Activated B cell treated with CpG ODN at 0.5 μM for 24 hours (primary cell): ENCODE results near the gene OR51M1. TPM values are rescaled to one million over a fixed set of nuclear protein-coding genes. Genes with fewer than 3 reads are reported as not detected.

ENCODE experiments used
- ATAC-seq: fragments of 200-7000 bp; cut with Tn5 transposase; one replicate; pipeline ENCODE4 v1.10.0; 2021; ENCODE audit warnings: low read depth, mild to moderate bottlenecking, moderate library complexity
- CTCF ChIA-PET: fragments of 350-600 bp; sonication (Branson Sonifier 250); formaldehyde crosslinking; loops from one replicate; lab custom pipeline; 2021; ENCODE audit warnings: antibody characterized with exemption; lab: Charles Lee
- POLR2A ChIA-PET: fragments of 350-600 bp; sonication (Branson Sonifier 250); formaldehyde crosslinking; loops from one replicate; lab custom pipeline; 2021; ENCODE audit warnings: antibody characterized with exemption; lab: Charles Lee
- DNase-seq: peaks from one replicate; pipeline ENCODE4 v3.0.0; 2022
- H3K27ac Mint-ChIP-seq: one replicate; pipeline ENCODE4 v1.8.0; 2020; ENCODE audit warnings: mixed read lengths
- H3K27me3 Mint-ChIP-seq: one replicate; pipeline ENCODE4 v1.8.0; 2021; ENCODE audit warnings: mixed read lengths
- H3K36me3 Mint-ChIP-seq: one replicate; pipeline ENCODE4 v1.8.0; 2021; ENCODE audit warnings: low read depth, mixed read lengths
- H3K4me1 Mint-ChIP-seq: one replicate; pipeline ENCODE4 v1.8.0; 2021; ENCODE audit warnings: mixed read lengths
- H3K4me3 Mint-ChIP-seq: one replicate; pipeline ENCODE4 v1.8.0; 2020; ENCODE audit warnings: mild to moderate bottlenecking, mixed read lengths
- H3K9me3 Mint-ChIP-seq: one replicate; pipeline ENCODE4 v1.8.0; 2020; ENCODE audit warnings: mixed read lengths
- intact Hi-C: fragments of 100-400 bp; cut with micrococcal nuclease; formaldehyde crosslinking; loops from one replicate; pipeline ENCODE4 v1.15.1; 2024
- total RNA-seq: library from RNA; stranded (reverse); gene quantifications from 2 replicates; pipeline ENCODE4 v1.2.3, GENCODE V29; 2022
- TF ChIP-seq, protein P1 (sequence below): fragments of 200-600 bp; IDR thresholded peaks from one replicate; pipeline ENCODE4 v1.8.0; 2022; ENCODE audit warnings: antibody characterized with exemption, mild to moderate bottlenecking

Gene OR51M1
- total RNA-seq, 1 donor from 2014 or later = not detected

DNA sequence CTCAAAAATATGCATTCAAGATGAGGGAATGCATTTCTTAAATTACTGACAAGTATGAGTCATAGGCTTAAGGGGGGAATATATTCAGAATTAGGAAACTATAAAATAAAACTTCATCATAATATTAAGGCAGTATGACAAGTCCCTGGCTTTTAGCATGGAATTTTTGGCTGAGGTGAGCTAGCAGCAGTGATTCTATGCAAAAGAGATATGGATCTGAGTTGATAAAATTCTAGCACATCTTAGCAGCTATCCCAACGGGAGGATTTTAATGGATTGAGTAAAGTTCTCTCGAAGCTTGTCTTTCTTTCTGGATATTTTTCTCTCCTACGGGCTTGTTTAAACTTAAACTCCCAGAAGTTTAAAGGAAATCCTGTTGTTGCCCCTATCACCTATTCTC, 39.5 kb downstream of the OR51M1 start:
- intact Hi-C loops = no loop called here
- DNase-seq (no peak), ATAC-seq (no peak)
- H3K27me3 Mint-ChIP-seq = peaks cover 15% of the 10 kb centered on the region
- no peak overlapping the region for H3K4me3 Mint-ChIP-seq
- CTCF ChIA-PET = no interaction called here
- no peaks in the 10 kb centered on the region for H3K4me1 Mint-ChIP-seq
- no peak overlapping the region for H3K27ac Mint-ChIP-seq
- POLR2A ChIA-PET = no interaction called here
- TF ChIP-seq, protein P1, sequence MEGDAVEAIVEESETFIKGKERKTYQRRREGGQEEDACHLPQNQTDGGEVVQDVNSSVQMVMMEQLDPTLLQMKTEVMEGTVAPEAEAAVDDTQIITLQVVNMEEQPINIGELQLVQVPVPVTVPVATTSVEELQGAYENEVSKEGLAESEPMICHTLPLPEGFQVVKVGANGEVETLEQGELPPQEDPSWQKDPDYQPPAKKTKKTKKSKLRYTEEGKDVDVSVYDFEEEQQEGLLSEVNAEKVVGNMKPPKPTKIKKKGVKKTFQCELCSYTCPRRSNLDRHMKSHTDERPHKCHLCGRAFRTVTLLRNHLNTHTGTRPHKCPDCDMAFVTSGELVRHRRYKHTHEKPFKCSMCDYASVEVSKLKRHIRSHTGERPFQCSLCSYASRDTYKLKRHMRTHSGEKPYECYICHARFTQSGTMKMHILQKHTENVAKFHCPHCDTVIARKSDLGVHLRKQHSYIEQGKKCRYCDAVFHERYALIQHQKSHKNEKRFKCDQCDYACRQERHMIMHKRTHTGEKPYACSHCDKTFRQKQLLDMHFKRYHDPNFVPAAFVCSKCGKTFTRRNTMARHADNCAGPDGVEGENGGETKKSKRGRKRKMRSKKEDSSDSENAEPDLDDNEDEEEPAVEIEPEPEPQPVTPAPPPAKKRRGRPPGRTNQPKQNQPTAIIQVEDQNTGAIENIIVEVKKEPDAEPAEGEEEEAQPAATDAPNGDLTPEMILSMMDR = no peak
- no peaks in the 10 kb centered on the region for H3K36me3 Mint-ChIP-seq
- no peaks in the 10 kb centered on the region for H3K9me3 Mint-ChIP-seq

DNA sequence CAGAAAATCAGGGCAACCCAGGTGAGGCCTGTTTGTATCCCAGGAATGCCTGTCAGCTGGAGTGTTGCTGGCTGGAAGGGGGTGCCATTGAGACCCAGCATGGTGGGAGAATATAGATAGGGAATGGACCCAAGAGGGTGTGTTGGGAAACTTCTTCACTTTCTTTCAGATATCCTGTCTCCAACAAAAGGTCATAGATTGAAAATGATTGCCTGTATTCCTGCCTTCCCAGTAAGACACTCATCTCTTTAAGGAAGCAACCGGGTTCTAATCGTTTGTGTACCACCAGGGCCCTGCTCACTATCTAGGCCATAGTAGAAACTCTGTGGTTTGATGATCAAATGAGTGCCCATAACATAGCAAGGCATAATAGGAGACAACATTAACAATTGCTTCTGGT, 57.8 kb downstream of the OR51M1 start, which contains the start of gene OR51I1:
Gene OR51I1 (minus strand): TSS at position 101 of the 400 bp plus-strand sequence. CDS start 0 bp downstream, at position 101.
- POLR2A ChIA-PET = interaction anchor here (0.6 kb wide), 1 partner anchor 174 kb away, joined by 6 read pairs; no protein-coding TSS in a partner anchor
- DNase-seq (no peak), ATAC-seq (no peak)
- Mint-ChIP-seq H3K36me3 (no peaks in the 10 kb centered on the region), H3K9me3 (no peaks in the 10 kb centered on the region), H3K27ac (no peak within 1 kb of the TSS), H3K4me3 (no peak within 1 kb of the TSS), H3K4me1 (no peaks in the 10 kb centered on the region), H3K27me3 (peaks cover 6% of the 10 kb centered on the region)
- intact Hi-C loops = no loop called here
- TF ChIP-seq, protein P1 = no peak
- CTCF ChIA-PET = no interaction called here

Other genes with a start within 250 kb of the OR51M1 start
- not detected in 2 replicates for gene OR52A5, start 245.5 kb upstream of the OR51M1 start, total RNA-seq
- not detected in 2 replicates for gene OR52A1, start 229.1 kb upstream of the OR51M1 start, total RNA-seq
- gene OR51V1, start 183.1 kb upstream of the OR51M1 start, total RNA-seq = not detected in 2 replicates
- 147 and 157 TPM in 2 replicates for gene HBB, start 156.7 kb upstream of the OR51M1 start, total RNA-seq
- gene HBD, start 149.3 kb upstream of the OR51M1 start, total RNA-seq = not detected in 2 replicates
- not detected in 2 replicates for gene HBG1, start 134.0 kb upstream of the OR51M1 start, total RNA-seq
- not detected in 2 replicates for gene HBG2, start 129.0 kb upstream of the OR51M1 start, total RNA-seq
- gene HBE1, start 113.9 kb upstream of the OR51M1 start, total RNA-seq = not detected in 2 replicates
- gene OR51B4, start 81.9 kb upstream of the OR51M1 start, total RNA-seq = not detected in 2 replicates
- gene OR51B2, start 59.5 kb upstream of the OR51M1 start, total RNA-seq = not detected in 2 replicates
- gene OR51B5, start 40.3 kb upstream of the OR51M1 start, total RNA-seq = 0.27 TPM in 1 of 2 replicates, not detected in the other
- gene OR51B6, start 32.3 kb upstream of the OR51M1 start, total RNA-seq = not detected in 2 replicates
- gene OR51Q1, start 38.3 kb downstream of the OR51M1 start, total RNA-seq = not detected in 2 replicates
- not detected in 2 replicates for gene OR51I1, start 57.7 kb downstream of the OR51M1 start, total RNA-seq
- not detected in 2 replicates for gene OR51I2, start 65.5 kb downstream of the OR51M1 start, total RNA-seq
- gene OR52D1, start 104.9 kb downstream of the OR51M1 start, total RNA-seq = not detected in 2 replicates
- 0.16 and 0.29 TPM in 2 replicates for gene UBQLN3, start 126.1 kb downstream of the OR51M1 start, total RNA-seq
- 0.29 and 0.34 TPM in 2 replicates for gene UBQLNL, start 132.9 kb downstream of the OR51M1 start, total RNA-seq
- 0.20 and 0.22 TPM in 2 replicates for gene OR52H1, start 164.7 kb downstream of the OR51M1 start, total RNA-seq
- gene OR52B6, start 197.1 kb downstream of the OR51M1 start, total RNA-seq = not detected in 2 replicates
- 0.22 and 0.44 TPM in 2 replicates for gene TRIM6, start 212.8 kb downstream of the OR51M1 start, total RNA-seq
- 25.9 and 28.7 TPM in 2 replicates for gene TRIM34, start 241.2 kb downstream of the OR51M1 start, total RNA-seq